ENCODE results near the gene PHACTR1. TPM values are rescaled to one million over a fixed set of nuclear protein-coding genes. Genes with fewer than 3 reads are reported as not detected.
A peak's percentile ranks its signal among the peaks of the same experiment; 100 is the strongest.

The PHACTR1 gene
- total RNA-seq, 1 experiment from 2014 or later: 15.5 TPM

DNA sequence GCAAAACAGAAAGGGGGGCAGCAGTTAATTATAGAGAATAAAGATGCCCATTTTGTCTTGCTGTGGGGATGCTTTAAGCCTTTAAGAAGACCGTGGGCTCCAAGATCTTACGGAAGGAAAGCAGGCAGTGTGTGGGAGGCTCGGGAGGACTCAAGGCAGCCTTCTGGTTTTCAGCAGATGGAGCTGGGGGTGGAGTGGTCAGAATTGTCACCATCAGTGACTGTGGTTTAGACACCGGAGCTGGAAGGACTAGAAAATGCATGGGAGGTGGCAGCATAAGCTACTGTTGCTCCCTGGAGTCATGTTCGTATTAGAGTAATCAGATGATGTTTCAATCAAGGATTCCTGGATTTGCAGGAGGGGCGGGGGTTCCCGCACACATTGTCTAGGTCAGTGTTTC, 3.7 kb downstream of the PHACTR1 start:
- no peaks in the 10 kb centered on the region for H3K9me3 Mint-ChIP-seq
- H3K4me3 Mint-ChIP-seq: no peak overlapping the region
- H3K27me3 Mint-ChIP-seq (ENCODE audit: low read depth): no peaks in the 10 kb centered on the region; the same call in 1 of the 2 replicates
- CTCF ChIA-PET: no interaction called here
- ATAC-seq (no peak), DNase-seq (ENCODE audit: low spot score) (no peak)
- TF ChIP-seq ESRRA (CRISPR knock-in tag; IDR thresholded peaks at IDR 0.05; ENCODE audit: borderline replicate concordance) (no peak), ATF1 (CRISPR knock-in tag; IDR thresholded peaks at IDR 0.05) (no peak), CREB1 (CRISPR knock-in tag; IDR thresholded peaks at IDR 0.05) (no peak), ZSCAN18 (CRISPR knock-in tag; IDR thresholded peaks at IDR 0.05) (no peak), HMGA2 (CRISPR knock-in tag; IDR thresholded peaks at IDR 0.05) (no peak), GRHL2 (CRISPR knock-in tag; IDR thresholded peaks at IDR 0.05; ENCODE audit: insufficient replicate concordance, severe bottlenecking) (no peak), SMAD3 (CRISPR knock-in tag; IDR thresholded peaks at IDR 0.05; ENCODE audit: borderline replicate concordance) (no peak)
- H3K36me3 Mint-ChIP-seq: no peaks in the 10 kb centered on the region
- POLR2A ChIA-PET: no interaction called here
- H3K27ac Mint-ChIP-seq: no peak overlapping the region
- peaks cover 40% of the 10 kb centered on the region for H3K4me1 Mint-ChIP-seq

DNA sequence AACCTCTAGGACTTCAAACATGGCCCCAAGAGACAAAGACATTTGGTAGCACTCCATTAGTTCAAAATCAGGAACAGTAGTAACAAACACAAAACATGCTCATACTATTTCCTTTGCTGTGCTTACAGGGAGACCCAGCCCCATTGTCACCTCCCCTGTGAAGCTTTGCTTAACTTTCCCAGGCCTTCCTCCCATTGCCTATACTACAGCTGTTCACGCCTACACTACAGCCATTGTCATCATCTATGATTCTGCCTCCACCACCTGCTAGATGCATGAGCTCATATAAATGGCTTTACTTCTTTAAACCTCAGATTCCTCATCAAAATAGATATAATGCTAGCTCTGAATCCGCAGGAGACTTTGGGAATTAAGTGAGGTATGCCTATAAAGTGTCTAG, 8.7 kb downstream of the PHACTR1 start:
- Mint-ChIP-seq H3K36me3 (no peaks in the 10 kb centered on the region), H3K4me1 (peaks cover 28% of the 10 kb centered on the region), H3K4me3 (no peak overlapping the region), H3K27ac (no peak overlapping the region), H3K27me3 (ENCODE audit: low read depth) (no peaks in the 10 kb centered on the region; the same call in 1 of the 2 replicates), H3K9me3 (no peaks in the 10 kb centered on the region)
- no peak for DNase-seq (ENCODE audit: low spot score)
- POLR2A ChIA-PET: no interaction called here
- CTCF ChIA-PET: no interaction called here
- peak; percentile 26; the same call in 1 of the 2 replicates for ATAC-seq
- TF ChIP-seq TP53 (CRISPR knock-in tag; IDR thresholded peaks at IDR 0.05) (no peak), CREM (CRISPR knock-in tag; IDR thresholded peaks at IDR 0.05) (no peak), ZNF121 (CRISPR knock-in tag; IDR thresholded peaks at IDR 0.05) (no peak), NFYB (CRISPR knock-in tag; conservative IDR thresholded peaks at IDR 0.05; ENCODE audit: low read depth) (no peak), SOX15 (CRISPR knock-in tag; IDR thresholded peaks at IDR 0.05) (no peak), HMGXB4 (CRISPR knock-in tag; IDR thresholded peaks at IDR 0.05) (no peak), PRRX2 (CRISPR knock-in tag; IDR thresholded peaks at IDR 0.05) (no peak), ZNF219 (CRISPR knock-in tag; IDR thresholded peaks at IDR 0.05; ENCODE audit: borderline replicate concordance) (no peak), ERG (CRISPR knock-in tag; IDR thresholded peaks at IDR 0.05) (no peak), ESRRA (CRISPR knock-in tag; IDR thresholded peaks at IDR 0.05; ENCODE audit: borderline replicate concordance) (no peak), IRF2 (CRISPR knock-in tag; IDR thresholded peaks at IDR 0.05; ENCODE audit: borderline replicate concordance, low read depth) (no peak)
- TF ChIP-seq, protein P1, sequence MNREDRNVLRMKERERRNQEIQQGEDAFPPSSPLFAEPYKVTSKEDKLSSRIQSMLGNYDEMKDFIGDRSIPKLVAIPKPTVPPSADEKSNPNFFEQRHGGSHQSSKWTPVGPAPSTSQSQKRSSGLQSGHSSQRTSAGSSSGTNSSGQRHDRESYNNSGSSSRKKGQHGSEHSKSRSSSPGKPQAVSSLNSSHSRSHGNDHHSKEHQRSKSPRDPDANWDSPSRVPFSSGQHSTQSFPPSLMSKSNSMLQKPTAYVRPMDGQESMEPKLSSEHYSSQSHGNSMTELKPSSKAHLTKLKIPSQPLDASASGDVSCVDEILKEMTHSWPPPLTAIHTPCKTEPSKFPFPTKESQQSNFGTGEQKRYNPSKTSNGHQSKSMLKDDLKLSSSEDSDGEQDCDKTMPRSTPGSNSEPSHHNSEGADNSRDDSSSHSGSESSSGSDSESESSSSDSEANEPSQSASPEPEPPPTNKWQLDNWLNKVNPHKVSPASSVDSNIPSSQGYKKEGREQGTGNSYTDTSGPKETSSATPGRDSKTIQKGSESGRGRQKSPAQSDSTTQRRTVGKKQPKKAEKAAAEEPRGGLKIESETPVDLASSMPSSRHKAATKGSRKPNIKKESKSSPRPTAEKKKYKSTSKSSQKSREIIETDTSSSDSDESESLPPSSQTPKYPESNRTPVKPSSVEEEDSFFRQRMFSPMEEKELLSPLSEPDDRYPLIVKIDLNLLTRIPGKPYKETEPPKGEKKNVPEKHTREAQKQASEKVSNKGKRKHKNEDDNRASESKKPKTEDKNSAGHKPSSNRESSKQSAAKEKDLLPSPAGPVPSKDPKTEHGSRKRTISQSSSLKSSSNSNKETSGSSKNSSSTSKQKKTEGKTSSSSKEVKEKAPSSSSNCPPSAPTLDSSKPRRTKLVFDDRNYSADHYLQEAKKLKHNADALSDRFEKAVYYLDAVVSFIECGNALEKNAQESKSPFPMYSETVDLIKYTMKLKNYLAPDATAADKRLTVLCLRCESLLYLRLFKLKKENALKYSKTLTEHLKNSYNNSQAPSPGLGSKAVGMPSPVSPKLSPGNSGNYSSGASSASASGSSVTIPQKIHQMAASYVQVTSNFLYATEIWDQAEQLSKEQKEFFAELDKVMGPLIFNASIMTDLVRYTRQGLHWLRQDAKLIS (CRISPR knock-in tag; IDR thresholded peaks at IDR 0.05; ENCODE audit: borderline replicate concordance): no peak
- TF ChIP-seq, protein P2, sequence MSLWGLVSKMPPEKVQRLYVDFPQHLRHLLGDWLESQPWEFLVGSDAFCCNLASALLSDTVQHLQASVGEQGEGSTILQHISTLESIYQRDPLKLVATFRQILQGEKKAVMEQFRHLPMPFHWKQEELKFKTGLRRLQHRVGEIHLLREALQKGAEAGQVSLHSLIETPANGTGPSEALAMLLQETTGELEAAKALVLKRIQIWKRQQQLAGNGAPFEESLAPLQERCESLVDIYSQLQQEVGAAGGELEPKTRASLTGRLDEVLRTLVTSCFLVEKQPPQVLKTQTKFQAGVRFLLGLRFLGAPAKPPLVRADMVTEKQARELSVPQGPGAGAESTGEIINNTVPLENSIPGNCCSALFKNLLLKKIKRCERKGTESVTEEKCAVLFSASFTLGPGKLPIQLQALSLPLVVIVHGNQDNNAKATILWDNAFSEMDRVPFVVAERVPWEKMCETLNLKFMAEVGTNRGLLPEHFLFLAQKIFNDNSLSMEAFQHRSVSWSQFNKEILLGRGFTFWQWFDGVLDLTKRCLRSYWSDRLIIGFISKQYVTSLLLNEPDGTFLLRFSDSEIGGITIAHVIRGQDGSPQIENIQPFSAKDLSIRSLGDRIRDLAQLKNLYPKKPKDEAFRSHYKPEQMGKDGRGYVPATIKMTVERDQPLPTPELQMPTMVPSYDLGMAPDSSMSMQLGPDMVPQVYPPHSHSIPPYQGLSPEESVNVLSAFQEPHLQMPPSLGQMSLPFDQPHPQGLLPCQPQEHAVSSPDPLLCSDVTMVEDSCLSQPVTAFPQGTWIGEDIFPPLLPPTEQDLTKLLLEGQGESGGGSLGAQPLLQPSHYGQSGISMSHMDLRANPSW (CRISPR knock-in tag; conservative IDR thresholded peaks at IDR 0.05; ENCODE audit: low read depth): no peak

Data from WTC11 (cell line).